ENCODE measurements around the gene TUBB4A.

DNA sequence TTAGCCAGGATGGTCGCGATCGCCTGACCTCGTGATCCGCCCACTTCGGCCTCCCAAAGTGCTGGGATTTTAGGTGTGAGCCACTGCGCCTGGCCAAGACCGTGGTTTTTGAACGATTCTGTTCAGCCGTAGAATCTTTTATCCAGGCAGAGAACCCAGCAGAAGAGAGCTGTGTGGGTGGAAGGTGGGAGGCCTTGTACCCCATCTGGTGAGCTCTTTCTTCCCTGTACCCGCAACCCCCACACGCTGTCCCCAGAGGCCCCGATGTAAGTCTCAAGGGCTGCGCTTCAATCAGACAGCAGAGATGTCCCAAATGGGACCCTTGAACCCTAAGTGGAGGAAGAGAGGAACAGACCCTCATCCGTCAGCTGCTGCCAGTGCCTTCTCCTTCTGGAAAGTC is 46.2 kb downstream of the TUBB4A start:
- TF ChIP-seq, protein P1, sequence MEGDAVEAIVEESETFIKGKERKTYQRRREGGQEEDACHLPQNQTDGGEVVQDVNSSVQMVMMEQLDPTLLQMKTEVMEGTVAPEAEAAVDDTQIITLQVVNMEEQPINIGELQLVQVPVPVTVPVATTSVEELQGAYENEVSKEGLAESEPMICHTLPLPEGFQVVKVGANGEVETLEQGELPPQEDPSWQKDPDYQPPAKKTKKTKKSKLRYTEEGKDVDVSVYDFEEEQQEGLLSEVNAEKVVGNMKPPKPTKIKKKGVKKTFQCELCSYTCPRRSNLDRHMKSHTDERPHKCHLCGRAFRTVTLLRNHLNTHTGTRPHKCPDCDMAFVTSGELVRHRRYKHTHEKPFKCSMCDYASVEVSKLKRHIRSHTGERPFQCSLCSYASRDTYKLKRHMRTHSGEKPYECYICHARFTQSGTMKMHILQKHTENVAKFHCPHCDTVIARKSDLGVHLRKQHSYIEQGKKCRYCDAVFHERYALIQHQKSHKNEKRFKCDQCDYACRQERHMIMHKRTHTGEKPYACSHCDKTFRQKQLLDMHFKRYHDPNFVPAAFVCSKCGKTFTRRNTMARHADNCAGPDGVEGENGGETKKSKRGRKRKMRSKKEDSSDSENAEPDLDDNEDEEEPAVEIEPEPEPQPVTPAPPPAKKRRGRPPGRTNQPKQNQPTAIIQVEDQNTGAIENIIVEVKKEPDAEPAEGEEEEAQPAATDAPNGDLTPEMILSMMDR (IDR thresholded peaks at IDR 0.05; ENCODE audit: poor library complexity, severe bottlenecking) = no peak
- no peak for TF ChIP-seq EZH2 (IDR thresholded peaks at IDR 0.05; ENCODE audit: borderline replicate concordance, insufficient read depth, low read length, poor library complexity, severe bottlenecking)
- TF ChIP-seq, protein P2, sequence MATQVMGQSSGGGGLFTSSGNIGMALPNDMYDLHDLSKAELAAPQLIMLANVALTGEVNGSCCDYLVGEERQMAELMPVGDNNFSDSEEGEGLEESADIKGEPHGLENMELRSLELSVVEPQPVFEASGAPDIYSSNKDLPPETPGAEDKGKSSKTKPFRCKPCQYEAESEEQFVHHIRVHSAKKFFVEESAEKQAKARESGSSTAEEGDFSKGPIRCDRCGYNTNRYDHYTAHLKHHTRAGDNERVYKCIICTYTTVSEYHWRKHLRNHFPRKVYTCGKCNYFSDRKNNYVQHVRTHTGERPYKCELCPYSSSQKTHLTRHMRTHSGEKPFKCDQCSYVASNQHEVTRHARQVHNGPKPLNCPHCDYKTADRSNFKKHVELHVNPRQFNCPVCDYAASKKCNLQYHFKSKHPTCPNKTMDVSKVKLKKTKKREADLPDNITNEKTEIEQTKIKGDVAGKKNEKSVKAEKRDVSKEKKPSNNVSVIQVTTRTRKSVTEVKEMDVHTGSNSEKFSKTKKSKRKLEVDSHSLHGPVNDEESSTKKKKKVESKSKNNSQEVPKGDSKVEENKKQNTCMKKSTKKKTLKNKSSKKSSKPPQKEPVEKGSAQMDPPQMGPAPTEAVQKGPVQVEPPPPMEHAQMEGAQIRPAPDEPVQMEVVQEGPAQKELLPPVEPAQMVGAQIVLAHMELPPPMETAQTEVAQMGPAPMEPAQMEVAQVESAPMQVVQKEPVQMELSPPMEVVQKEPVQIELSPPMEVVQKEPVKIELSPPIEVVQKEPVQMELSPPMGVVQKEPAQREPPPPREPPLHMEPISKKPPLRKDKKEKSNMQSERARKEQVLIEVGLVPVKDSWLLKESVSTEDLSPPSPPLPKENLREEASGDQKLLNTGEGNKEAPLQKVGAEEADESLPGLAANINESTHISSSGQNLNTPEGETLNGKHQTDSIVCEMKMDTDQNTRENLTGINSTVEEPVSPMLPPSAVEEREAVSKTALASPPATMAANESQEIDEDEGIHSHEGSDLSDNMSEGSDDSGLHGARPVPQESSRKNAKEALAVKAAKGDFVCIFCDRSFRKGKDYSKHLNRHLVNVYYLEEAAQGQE (IDR thresholded peaks at IDR 0.05; ENCODE audit: borderline replicate concordance) = no peak
- TF ChIP-seq EP300 (conservative IDR thresholded peaks at IDR 0.05; ENCODE audit: poor library complexity, severe bottlenecking) = no peak
- TF ChIP-seq SMC3 (conservative IDR thresholded peaks at IDR 0.05; ENCODE audit: poor library complexity) = no peak

All from neural cell (in vitro differentiated cells).